ENCODE data around the gene ZFYVE9.

DNA sequence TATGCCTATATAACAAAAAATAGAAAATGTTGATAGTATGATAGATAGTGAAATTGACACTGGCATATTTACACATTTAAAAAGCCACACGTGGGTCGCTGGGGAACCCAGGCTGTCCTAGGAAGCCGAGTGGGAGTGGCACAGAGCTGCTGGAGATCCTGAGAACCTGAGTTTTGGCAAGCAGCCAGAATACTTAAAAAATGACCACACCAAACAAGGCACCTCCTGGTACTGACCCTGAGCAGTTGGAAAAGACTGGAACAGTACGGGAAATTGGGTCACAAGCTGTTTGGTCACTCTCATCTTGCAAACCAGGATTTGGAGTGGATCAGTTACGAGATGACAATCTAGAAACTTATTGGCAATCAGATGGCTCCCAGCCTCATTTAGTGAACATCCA lies 111.5 kb downstream of the ZFYVE9 start:
- TF ChIP-seq CTCF (tag by site-specific recombination; IDR thresholded peaks at IDR 0.05) (no peak), ZNF670 (tag by site-specific recombination; IDR thresholded peaks at IDR 0.05; ENCODE audit: low read depth) (no peak), TCF7L2 (IDR thresholded peaks at IDR 0.05; ENCODE audit: borderline replicate concordance, low read depth, low read length) (no peak), ZNF404 (tag by site-specific recombination; IDR thresholded peaks at IDR 0.05) (no peak), BCL11A (tag by site-specific recombination; IDR thresholded peaks at IDR 0.05; ENCODE audit: low read depth) (no peak), ZNF24 (tag by site-specific recombination; IDR thresholded peaks at IDR 0.05) (no peak), KLF1 (tag by site-specific recombination; IDR thresholded peaks at IDR 0.05) (no peak), KLF16 (tag by site-specific recombination; IDR thresholded peaks at IDR 0.05) (no peak), ZNF146 (tag by site-specific recombination; IDR thresholded peaks at IDR 0.05) (no peak), ZNF416 (tag by site-specific recombination; IDR thresholded peaks at IDR 0.05) (no peak), ZNF48 (tag by site-specific recombination; IDR thresholded peaks at IDR 0.05) (no peak), ZNF658 (tag by site-specific recombination; IDR thresholded peaks at IDR 0.05) (no peak), ZNF473 (tag by site-specific recombination; IDR thresholded peaks at IDR 0.05) (no peak), ZBTB17 (tag by site-specific recombination; IDR thresholded peaks at IDR 0.05) (peak; percentile 15; the same call in 1 of the 2 replicates)

Data from HEK293 (cell line).